ENCODE results near the gene SCFD1.

Gene SCFD1

GRCh38 chr14:30581283-30581625, 40.9 kb upstream of the SCFD1 start:
- no peak overlapping the region for H3K4me3 ChIP-seq (ENCODE audit: low read depth, low read length)
- TF ChIP-seq CTCF (IDR thresholded peaks at IDR 0.05; ENCODE audit: insufficient read depth, low read depth, low read length, missing control alignments): no peak
- DNase-seq (ENCODE audit: low read depth): no peak

- no peak overlapping the region for H3K4me3 ChIP-seq (ENCODE audit: low read depth, low read length)
- DNase-seq (ENCODE audit: low read depth): no peak
- no peak for TF ChIP-seq CTCF (IDR thresholded peaks at IDR 0.05; ENCODE audit: insufficient read depth, low read depth, low read length, missing control alignments)
Observed at GRCh38 chr14:30582376-30582775, 39.7 kb upstream of the SCFD1 start.

- DNase-seq (ENCODE audit: low read depth): no peak
- TF ChIP-seq CTCF (IDR thresholded peaks at IDR 0.05; ENCODE audit: insufficient read depth, low read depth, low read length, missing control alignments): no peak
- H3K4me3 ChIP-seq (ENCODE audit: low read depth, low read length): no peak overlapping the region
Observed at GRCh38 chr14:30584058-30584630, 38.0 kb upstream of the SCFD1 start.

GRCh38 chr14:30585204-30585603, 36.9 kb upstream of the SCFD1 start:
- DNase-seq (ENCODE audit: low read depth): no peak
- H3K4me3 ChIP-seq (ENCODE audit: low read depth, low read length): no peak overlapping the region
- TF ChIP-seq CTCF (IDR thresholded peaks at IDR 0.05; ENCODE audit: insufficient read depth, low read depth, low read length, missing control alignments): no peak

- peak; percentile 5 for DNase-seq (ENCODE audit: low read depth)
- no peak overlapping the region for H3K4me3 ChIP-seq (ENCODE audit: low read depth, low read length)
- no peak for TF ChIP-seq CTCF (IDR thresholded peaks at IDR 0.05; ENCODE audit: insufficient read depth, low read depth, low read length, missing control alignments)
Observed at GRCh38 chr14:30587141-30587540, 35.0 kb upstream of the SCFD1 start.

- no peak for TF ChIP-seq CTCF (IDR thresholded peaks at IDR 0.05; ENCODE audit: insufficient read depth, low read depth, low read length, missing control alignments)
- DNase-seq (ENCODE audit: low read depth): no peak
- H3K4me3 ChIP-seq (ENCODE audit: low read depth, low read length): no peak overlapping the region
Observed at GRCh38 chr14:30588873-30589272, 33.2 kb upstream of the SCFD1 start.

- DNase-seq (ENCODE audit: low read depth): no peak
- no peak overlapping the region for H3K4me3 ChIP-seq (ENCODE audit: low read depth, low read length)
- no peak for TF ChIP-seq CTCF (IDR thresholded peaks at IDR 0.05; ENCODE audit: insufficient read depth, low read depth, low read length, missing control alignments)
Observed at GRCh38 chr14:30596935-30597334, 25.2 kb upstream of the SCFD1 start.

Data from GM12865 (cell line).